GM18867 (cell line): ENCODE results near the gene CTSV.
"Not testable (repeated sequence)": the region's sequence is repeated elsewhere in the genome, so short reads cannot be mapped to it uniquely, and the experiment has no call there.

Source experiments
- ATAC-seq: cut with Tn5 transposase; IDR thresholded peaks from one replicate; pipeline ENCODE4 v1.9.1; 2021; ENCODE audit warnings: mild to moderate bottlenecking, moderate library complexity; ENCODE audit not compliant: unreplicated experiment

The CTSV gene

GRCh38 chr9:97045300-97045699, 6.4 kb upstream of the CTSV start:
- ATAC-seq = no peak

- no peak for ATAC-seq
These were observed 3.0 kb upstream of the CTSV start for GRCh38 chr9:97041898-97042297.

DNA sequence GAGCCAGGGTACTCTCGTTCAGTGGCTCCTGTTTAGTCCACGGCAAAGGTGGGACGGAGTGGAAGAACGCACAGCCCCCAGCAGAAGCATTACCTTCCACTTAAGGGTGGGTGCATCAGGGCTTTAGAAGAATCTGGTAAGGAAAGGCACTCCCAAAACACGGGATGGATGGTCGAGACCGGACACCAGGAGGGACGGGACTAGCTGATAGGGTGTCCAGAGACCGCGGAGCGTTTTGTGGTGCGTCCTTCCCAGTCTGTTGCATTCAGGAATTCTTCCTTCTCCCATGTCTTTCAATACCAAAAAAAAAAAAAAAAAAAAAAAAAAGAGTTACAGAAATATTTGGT, 545 bp upstream of the CTSV start:
- no peak for ATAC-seq

GRCh38 chr9:97023505-97023904, 15.4 kb downstream of the CTSV start:
- ATAC-seq = not testable (repeated sequence)

- peak; percentile 81 for ATAC-seq
These were observed 25.5 kb downstream of the CTSV start for GRCh38 chr9:97013151-97014132.

DNA sequence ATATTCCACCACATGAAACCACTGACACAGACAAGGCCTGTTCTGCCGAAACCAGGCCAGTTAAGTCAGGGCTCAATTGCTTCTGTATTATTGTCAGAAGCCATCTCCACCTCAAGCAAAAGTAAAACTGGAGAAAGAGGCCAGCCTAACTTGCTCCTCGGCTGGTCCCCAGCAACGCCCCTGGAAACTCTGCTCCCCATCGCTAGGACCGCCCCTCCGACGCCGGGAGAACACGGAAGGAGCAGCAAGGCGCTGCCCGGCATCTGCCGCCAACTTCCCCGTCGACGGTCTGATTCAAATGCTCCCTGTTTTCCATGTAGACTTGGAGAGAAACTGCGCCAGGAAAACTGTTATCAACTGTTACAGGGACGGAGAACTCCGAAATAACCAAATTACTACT, 26.3 kb downstream of the CTSV start:
- ATAC-seq = peak; percentile 74

GRCh38 chr9:97002195-97002594, 36.7 kb downstream of the CTSV start:
- not testable (repeated sequence) for ATAC-seq

GRCh38 chr9:97001338-97001737, 37.6 kb downstream of the CTSV start:
- ATAC-seq = not testable (repeated sequence)

DNA sequence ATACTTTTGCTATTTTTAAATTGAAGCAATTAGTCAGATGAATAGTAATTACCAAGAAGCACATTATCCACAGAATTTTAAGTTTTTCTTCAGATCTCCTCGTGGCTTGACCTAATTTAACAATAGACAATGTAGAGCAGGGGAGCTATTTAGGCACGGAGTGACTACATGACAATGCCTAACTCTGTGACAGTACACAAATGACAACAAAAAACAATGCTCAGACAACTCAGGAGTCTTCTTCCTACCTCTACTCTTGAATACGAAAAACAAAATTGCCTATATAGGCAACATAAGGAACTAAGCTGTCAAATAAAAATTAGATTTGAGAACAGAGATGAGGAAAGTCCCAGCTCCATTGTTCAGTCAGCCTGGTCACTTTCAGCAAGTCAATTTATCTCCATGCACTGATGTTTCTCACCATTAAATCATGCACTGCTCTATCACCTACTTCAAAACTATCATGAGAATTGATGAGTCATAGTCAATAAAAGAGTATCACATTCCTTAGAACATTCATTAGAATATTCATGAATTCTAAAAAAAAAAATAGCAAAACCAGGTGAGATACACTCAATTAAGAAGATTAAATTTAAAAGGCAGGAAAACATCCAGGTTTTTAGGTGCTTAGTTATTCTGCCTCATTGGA, 38.7 kb downstream of the CTSV start:
- ATAC-seq = not testable (repeated sequence)

GRCh38 chr9:96999733-97000132, 39.2 kb downstream of the CTSV start:
- not testable (repeated sequence) for ATAC-seq

- not testable (repeated sequence) for ATAC-seq
These were observed 41.8 kb downstream of the CTSV start for GRCh38 chr9:96997009-96997701.

- ATAC-seq = not testable (repeated sequence)
These were observed 44.4 kb downstream of the CTSV start for GRCh38 chr9:96994531-96995016.

DNA sequence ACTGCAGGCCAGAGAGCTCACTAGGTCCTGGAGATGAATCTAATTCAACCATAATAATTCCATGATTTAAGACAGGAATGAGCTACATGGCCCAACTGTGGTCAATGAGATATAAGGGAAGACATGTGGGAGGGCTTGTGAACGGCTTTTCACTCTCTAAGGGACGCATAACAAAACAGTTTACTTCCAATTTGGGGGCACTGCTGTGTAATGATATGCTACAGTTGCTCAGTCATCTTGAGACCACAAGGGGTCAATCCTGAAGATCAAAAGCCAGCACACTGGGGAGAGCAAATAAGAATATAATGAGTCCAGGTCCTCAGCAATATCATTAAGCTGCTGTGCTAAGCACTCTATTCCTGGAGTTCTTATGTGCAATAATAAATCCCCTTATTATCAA, 46.6 kb downstream of the CTSV start:
- ATAC-seq = not testable (repeated sequence)

DNA sequence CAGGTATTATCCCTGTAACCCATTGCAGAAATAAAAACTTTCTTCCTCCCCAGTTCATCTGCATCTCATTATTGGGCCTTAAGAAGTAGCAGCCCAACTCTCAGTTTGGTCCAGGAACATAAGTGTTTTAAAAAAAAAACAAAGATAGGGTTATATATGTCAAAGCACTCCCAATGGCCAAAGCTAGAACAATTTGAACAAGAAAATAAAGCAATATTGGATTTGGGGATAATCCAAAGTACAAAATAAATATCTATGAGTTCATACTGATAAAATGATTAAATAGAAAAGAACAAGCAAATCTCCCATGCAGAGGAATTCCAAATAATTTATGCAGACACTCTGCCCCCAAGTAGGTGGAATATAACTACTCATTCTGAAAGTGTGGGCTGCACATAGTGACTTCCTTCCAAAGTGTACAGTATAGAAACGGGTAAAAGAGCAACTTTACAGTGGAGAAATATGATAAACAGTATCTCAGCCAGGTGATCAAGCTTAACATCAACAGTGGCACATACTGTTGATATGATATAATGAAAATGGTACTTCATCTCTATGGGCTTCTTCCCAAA, 49.1 kb downstream of the CTSV start:
- not testable (repeated sequence) for ATAC-seq

DNA sequence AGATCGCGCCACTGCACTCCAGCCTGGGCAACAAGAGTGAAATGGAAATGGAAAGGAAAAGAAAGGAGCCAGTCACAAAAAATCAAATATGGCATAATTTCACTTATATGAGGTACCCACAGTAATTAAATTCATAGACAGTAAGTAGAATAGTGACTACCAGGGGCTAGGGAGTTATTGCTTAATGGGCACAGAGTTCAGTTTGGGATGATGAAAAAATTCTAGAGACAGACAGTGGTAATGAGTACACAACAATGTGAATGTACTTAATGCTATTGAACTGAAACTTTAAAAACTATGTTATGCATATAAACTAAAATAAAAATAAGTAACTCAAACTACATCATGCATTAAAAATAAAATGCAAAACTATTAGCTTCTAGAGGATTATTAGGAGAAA, 54.1 kb downstream of the CTSV start:
- ATAC-seq = not testable (repeated sequence)

GRCh38 chr9:96984139-96984538, 54.8 kb downstream of the CTSV start:
- not testable (repeated sequence) for ATAC-seq

- not testable (repeated sequence) for ATAC-seq
These were observed 55.3 kb downstream of the CTSV start for GRCh38 chr9:96983496-96984122.
